Activated gamma-delta T cell treated with Interleukin-2 at 50 U/mL for 16 hours (primary cell): ENCODE results near the gene RNF31.

Source experiments
- DNase-seq: peaks from one replicate; pipeline ENCODE4 v3.0.0-alpha.2; 2020

The RNF31 gene

DNA sequence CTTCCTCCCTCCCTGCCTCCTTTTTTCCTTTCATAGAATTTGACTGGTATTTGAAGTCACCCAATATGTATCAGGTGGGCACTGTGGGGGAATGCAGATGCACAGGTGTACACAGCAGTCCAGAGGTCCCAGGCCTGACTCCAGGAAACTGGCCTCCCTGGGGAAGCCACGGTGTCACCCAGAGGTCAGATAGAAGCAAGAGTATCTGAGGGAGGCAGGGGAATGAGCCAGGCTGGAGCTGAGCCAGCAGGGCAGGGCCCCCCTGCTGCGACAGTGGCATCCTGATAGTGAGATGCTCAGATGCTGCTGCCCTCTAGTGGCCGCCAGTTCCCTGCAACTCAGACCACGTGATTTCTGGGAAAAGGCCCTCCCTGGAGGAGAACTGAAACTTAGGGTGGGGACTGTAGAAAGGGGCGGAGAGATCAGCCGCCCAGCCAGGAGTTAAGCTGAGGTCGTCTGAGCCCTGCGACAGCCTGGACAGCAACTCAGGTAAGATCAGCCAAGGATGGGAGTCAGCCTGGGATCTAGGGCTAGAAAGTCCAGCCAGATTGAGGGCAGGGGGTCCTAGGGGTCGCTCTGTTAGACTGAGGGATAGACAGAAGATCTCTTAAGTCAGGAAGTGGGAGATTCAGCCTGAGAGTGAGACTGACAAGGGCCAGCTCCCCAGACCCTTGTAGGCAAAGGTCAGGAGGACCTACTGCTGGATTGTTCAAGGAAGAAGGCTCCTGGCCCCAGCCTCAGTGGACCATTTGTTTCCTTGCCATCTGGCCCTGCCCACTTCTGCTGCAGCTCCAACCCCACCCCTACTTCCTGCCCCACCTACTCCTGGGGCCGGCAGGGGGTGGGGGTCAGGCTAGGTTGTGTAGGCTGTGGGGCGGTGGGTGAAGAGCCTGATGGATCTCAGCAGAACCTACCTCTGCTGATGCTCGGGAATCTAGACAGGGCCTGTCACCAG, 13.8 kb downstream of the RNF31 start, which contains the start of gene IRF9:
Gene IRF9 (plus strand): TSS at position 416 of the 955 bp plus-strand sequence. CDS start 880 bp downstream, outside the sequence.
- peak; percentile 97 for DNase-seq

DNA sequence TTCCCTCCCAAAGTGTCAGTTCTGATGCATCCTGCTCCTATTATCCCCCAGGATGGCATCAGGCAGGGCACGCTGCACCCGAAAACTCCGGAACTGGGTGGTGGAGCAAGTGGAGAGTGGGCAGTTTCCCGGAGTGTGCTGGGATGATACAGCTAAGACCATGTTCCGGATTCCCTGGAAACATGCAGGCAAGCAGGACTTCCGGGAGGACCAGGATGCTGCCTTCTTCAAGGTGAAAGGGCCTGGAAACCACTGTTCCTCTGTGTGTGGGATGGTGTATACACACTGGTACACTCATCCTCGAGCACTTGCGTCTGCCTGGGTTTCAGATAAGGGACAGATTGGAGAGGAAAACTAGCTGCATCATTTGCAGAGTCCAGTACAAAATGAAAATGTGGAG, 14.8 kb downstream of the RNF31 start:
- DNase-seq = no peak

DNA sequence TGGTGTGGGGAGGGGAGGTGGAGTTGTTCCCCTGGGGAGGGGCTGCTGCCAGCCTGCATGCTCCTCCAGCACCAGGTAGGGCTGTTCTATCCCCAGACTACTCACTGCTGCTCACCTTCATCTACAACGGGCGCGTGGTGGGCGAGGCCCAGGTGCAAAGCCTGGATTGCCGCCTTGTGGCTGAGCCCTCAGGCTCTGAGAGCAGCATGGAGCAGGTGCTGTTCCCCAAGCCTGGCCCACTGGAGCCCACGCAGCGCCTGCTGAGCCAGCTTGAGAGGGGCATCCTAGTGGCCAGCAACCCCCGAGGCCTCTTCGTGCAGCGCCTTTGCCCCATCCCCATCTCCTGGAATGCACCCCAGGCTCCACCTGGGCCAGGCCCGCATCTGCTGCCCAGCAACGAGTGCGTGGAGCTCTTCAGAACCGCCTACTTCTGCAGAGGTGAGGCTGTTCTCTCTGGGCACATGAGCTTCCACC, 17.3 kb downstream of the RNF31 start:
- DNase-seq = no peak

DNA sequence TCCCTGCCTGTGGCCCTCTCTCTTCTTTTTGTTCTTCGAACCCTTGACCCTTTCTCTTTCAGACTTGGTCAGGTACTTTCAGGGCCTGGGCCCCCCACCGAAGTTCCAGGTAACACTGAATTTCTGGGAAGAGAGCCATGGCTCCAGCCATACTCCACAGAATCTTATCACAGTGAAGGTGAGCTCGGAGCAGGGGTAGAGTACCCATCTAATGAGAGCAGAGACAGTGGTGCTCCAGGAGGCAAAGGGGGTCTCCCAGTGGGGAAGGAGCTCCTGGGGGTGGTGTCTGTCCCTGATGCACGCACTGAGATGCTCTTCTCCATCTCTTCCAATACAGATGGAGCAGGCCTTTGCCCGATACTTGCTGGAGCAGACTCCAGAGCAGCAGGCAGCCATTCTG, 18.5 kb downstream of the RNF31 start:
- DNase-seq = no peak

DNA sequence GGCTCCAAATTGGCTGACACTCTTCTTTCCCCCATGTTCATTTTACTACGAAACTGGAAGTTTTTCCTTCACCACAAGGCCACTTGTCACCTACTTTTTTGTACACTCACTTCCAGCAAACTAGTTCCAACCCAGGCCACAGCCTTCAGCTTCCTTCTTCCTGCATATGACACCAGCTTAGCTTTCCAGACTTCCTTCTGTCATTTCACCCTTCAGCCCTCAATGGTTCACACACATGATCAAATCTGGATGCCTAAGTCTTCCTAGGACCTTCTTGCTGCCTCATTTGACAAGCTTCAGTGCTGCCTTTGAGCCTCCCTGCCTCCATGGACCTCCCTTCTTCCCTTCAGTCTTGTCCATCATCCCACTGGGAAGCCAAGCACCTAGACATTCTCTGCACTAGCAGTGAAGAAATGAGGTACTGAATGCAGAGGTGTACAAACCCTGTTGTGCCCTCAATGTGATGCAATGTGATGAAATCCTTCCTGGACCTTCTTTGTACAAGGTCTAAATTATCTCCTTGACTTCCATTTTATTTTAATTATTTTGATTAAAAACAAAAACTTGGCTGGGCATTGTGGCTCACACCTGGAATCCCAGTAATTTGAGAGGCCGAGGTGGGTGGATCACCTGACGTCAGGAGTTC, 20.3 kb downstream of the RNF31 start:
- no peak for DNase-seq

DNA sequence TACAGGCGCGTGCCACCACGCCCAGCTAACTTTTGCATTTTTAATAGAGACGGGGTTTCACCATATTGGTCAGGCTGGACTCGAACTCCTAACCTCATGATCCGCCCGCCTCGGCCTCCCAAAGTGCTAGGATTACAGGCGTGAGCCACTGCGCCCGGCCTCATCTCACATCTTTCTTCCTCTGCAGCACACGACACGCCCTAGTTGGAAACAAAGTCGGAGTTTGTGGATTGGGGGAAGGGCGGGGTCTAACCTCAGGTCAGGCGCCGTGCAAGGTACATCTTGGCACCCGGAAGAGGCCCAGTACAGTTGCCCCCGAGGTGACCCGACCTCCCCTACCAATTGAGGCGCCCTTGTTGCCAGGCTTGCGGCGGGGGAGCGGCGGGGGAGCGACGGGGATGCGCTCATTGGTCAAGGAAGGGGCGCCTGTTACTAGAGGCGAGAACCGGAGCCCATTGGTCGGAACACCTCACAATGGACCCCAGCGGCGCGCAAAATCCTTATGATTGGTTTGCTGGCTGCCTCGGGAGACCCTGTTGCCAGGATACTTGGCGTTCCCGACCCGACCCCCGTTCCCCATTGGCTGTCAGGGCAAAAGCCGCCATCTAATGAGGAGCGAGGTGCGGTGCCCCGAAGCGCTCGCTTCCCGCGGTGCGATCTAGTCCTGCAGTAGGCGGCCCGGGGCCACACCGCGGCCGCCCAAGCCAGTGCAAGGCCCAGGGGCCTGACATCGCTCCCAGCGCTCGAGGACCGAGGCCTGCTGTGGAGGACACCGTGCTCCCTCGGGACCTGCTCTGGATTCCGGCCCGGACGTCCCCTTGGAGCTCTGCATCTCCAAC, 24.3 kb downstream of the RNF31 start, which contains the start of gene REC8:
Gene REC8 (plus strand): TSS at position 659 of the 839 bp plus-strand sequence. CDS start 473 bp downstream, outside the sequence.
- peak; percentile 83 for DNase-seq

DNA sequence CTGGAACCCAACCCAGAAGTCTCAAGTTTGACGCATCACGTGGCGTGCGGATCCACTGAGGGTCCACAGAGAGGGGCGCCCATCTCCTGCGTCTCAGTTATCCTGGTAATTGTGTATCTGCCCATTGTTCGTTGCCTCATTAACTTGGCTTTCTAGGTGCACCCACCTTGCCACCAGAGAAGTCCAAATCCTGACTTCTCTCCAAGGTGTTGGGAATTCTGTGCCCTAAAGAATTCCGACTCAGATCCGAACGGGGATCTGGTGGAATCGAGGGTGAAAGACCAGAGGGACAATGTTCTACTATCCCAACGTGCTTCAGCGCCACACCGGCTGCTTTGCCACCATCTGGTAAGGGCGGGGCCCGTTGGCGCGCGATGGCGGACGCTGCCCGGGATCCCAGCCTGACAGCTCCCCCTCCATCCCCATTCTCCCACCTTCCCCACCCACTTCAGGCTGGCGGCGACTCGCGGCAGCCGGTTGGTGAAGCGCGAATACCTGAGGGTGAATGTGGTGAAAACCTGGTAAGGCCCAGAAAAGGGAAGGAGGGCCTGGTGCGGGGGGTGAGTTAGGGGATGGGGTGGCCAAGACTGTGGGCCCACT, 25.1 kb downstream of the RNF31 start:
- no peak for DNase-seq

DNA sequence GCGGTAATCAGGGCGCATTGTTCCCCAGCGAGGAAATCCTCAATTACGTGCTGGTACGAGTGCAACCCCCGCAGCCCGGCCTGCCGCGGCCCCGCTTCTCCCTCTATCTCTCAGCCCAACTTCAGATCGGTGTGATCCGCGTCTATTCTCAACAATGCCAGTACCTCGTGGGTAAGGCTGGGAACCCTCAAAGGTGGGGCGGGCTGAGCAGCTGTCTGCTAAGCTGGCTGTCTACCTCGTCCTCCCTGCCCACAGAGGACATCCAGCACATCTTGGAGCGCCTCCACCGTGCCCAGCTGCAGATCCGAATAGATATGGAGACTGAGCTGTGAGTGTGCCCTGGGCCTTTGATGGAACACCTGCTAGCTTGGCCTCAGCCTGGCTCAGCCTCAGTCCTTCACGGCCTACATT, 25.6 kb downstream of the RNF31 start:
- no peak for DNase-seq

DNA sequence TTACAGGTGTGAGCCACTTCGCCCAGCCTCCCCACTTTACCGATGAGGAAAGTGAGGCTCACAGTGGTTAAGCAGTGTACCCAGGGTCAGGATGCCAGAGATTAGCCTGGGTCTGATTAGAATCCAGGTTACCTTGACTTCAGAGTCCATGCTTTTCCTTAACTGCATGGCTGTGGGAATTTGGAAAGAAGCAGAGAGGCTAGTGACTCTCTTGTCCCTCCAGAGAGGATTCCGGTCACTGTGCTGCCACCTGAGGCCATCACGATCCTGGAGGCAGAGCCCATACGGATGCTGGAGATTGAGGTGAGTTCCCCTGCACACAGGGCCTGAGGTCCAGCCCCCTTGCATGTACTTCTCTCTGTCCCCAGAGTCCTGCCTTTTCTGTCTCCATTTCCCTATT, 29.3 kb downstream of the RNF31 start:
- DNase-seq = no peak

DNA sequence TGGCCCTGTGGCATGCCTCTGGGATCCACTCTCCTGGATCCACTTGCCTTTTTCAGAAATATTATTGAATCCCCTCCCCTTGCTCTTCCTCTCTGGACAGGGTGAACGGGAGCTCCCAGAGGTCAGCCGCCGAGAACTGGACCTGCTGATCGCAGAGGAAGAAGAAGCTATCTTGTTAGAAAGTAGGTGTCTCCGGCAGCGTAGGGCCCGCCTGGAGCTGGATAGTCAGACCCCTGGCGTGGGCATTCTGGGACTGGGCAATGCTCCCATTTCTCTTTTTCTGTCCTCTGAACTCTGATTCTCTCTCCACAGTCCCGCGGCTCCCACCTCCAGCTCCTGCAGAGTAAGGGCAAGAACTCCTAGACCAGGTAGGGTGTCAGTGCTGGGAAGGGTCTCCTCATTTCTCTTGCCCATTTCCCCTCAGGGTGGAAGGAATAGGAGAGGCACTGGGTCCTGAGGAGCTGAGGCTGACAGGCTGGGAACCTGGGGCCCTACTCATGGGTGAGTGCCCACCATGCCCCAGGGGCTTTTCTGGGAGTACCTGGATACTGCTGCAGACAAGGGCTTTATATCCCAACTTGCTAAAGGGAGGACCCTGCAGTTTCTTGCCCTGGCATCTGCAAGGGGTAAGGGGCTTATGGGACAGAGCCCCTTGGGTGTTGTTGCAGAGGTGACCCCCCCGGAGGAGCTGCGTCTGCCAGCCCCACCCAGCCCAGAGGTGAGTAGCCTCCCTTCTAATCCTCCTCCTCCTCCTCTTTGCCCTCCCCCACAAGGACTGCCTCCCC, 29.9 kb downstream of the RNF31 start:
- no peak for DNase-seq

DNA sequence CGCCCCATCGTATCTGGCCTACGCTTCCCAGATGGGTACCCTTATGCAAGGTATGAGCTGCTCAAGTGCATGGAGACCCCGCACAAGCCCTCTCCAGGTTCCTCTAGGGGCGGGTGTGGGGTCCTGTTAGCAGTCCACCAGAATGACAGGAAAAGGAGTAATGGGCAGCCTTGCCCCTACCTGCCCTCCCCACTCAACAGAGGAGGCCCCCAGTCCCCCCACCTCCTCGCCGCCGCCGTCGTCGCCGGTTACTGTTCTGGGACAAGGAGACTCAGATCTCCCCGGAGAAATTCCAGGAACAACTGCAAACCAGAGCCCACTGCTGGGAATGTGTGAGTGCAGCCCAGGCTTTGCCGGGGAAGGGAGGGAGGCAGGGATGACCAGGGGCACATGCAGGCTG, 30.6 kb downstream of the RNF31 start:
- DNase-seq = no peak

DNA sequence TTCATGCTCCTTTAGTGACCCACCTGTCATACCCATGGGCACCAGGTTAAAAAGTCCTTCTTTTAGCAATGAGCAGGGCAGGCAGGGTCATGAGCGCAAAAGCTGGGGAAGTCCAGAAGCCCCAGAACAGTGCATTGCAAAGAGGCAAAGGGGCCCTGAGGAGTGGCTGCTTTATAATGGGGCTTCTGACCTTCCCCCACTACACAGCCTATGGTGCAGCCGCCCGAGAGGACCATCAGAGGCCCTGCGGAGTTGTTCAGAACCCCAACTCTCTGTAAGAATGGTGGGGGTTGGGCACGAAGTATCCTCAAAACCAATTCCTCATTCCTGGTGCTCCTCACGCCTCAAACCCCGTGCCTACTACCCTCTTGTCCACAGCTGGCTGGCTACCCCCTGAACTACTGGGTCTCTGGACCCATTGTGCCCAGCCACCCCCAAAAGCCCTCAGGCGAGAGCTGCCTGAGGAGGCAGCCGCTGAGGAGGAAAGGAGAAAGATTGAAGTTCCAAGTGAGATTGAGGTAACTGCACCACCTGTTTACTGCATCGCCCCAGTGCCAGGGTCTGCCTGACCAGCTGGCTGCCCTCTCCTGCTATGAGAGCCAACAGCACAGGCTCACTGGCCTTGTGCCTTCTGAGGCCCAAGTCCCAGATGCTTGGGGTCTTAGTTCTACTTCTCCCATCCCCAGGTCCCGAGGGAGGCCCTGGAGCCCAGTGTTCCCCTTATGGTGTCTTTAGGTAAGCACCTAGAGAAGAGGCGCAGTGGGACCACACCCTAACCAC, 31.3 kb downstream of the RNF31 start:
- DNase-seq = no peak

DNA sequence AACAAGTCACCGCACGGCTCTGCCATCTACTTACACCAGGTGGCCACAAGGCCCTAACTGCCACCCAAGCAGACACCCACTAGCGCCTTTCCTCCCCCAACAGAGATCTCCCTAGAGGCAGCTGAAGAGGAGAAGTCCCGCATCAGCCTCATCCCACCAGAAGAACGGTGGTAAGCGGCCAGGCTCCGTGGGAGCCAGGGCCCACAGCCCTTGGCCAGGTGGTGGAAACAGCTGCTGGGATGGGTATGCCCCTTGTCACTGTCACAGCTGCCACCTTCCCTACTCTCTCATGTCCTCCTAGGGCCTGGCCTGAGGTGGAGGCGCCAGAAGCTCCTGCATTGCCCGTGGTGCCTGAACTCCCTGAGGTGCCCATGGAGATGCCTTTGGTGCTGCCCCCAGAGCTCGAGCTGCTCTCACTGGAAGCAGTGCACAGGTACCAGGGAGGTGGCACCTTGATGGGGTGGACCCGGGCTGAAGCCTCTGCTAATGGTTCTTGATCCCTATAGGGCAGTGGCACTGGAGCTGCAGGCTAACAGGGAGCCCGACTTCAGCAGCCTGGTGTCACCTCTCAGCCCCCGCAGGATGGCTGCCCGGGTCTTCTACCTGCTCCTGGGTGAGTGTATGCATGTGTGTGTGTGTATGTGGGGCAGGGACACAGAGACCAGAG, 32.1 kb downstream of the RNF31 start:
- no peak for DNase-seq

DNA sequence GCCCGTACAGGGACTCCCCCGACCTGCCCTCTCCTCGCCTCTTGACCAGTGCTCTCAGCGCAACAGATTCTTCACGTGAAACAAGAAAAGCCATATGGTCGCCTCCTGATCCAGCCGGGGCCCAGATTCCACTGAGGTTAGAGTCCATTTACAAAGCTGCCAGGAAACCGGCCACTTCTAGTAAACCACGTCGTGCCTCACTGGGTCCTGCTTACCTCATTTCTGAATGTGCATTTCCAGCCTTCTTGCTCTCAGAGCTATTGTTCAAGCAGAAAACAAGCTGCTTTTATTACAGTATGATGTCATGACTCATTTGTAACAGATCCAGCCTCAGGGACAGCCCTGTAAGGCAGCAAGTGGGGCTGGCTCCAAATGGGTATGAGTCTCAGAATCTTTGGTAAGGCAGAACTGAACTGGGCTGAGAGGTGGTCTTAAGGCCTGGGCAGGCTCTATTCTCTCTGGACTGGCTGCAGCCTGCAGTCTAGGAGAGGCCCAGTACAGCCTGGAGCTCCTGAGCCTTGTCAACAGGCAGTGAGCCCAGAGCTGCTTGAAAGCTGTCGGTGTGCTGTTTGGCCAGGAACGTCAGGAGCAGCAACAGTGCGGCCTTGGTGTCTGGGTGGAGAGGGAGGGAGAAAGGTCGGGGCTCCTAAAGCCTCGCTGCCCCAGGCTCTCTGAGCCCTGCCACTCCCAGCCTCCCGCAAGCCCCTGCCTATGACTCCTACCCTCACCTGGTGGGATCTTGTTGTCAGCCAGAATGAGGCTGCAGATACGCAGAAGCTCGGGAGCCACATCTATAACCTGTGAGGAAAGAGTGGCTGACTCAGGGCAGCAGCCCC, 32.9 kb downstream of the RNF31 start:
- no peak for DNase-seq

DNA sequence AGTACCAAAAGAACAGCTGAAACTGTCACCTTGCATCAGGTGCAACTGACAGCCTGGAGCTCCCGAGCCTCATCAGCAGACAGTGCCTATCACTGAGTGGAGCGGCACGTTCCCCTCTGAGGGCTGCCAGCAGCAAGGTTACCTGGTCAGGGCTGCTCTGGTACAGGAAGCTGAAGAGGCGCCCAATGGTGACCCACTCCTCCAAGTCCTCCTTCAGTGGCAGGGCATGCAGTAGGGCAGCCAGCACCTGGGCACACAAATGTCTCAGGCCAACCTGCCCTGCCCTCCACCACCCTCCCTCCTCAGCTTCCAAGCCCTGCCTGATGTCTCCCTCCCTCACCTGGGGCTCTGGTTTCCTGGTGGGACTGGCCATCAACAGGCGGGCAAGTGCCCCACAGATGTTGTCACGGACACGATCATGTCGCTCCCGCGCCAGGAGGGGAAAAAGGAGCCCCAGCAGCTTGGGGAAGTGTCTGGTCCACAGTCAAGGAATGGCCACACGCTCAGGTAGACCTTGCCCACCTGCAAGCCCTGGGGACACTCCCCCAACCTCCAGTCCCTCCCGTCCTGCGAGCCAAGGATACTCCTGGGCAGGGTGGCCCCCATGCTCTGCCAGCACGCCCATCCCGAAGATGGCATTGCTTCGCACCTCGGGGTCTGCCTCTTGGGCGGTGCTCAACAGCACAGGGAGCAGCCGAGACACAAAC, 34.2 kb downstream of the RNF31 start:
- DNase-seq = no peak

DNA sequence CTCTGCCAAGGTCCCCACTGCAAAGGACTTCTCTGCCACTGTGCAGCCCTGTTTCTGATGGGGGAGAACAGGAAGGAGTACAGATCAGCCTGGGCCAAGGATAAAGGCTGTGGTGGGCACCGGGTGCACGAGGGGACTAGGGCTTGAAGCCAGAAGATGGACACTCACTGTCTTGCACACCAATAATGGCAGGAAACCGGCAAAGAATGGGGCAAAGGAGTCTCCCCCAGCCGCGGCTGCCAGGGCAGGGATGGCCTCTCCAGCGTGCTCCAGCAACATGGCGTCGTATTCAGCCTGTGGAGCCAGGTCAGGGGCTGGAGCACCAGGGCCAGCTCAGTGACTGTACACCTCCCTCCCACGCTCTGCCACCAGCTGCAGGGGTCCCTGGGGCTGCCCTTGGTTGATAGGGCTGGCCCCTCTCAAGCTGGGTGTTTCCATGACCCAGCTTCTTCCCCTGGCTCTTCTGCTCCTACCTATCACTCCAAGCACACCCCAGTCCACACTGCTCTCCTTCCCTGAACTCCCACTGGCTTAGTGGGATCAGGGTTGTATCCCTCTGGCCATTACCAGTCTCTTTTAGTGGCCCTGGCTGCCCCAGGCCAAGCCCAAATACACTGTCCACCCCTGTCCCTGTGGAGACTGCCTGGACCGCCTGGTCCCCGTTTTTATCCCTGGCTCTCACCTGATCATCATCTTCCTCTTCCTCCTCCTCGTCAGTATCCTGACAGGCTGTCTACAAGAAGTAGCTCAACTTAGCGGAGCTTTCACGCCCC, 35.0 kb downstream of the RNF31 start:
- no peak for DNase-seq

DNA sequence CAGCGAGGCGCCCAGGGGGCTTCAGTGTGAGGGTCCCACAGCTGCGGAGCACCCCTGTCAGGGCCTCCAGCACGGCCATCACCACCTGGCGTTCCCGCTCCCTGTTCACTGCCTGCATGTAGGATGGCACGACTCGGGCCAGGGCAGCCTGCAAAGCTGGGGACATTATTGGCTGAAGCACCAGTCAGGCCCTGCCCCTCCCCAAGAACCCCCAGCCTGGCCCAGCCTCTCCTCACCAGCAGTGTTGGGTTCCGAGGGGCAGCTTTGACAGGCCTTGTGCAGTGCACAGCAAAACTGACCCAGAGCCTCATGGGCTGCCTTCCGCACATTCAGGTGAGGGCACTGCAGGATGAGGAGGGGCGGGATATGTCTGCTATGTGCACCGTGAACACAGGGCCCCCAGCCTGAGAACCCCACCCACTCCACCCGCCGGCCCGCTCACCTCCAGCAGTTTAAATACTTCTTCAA, 35.8 kb downstream of the RNF31 start:
- no peak for DNase-seq
